Liver (tissue), 9 donors: Measurements from ENCODE around the gene GMNN. TPM values are rescaled to one million over a fixed set of nuclear protein-coding genes. Genes with fewer than 3 reads are reported as not detected.

Experiments used
- DNase-seq: peaks from one replicate; pipeline ENCODE4 v3.0.0-alpha.2; 2017; ENCODE audit warnings: low spot score
- H3K27ac ChIP-seq, 2 donors: one replicate each; pipeline ENCODE4 v1.7.0; 2013; ENCODE audit warnings: inconsistent platforms in 2 of 2, low read length in 2 of 2, control low read depth in 1 of 2, low read depth in 1 of 2, mild to moderate bottlenecking in 1 of 2
- H3K27me3 ChIP-seq, 4 donors: one replicate each; pipeline versions ENCODE4 v1.6.1 to v1.7.0; 2013; ENCODE audit warnings: low read length in 3 of 4, inconsistent platforms in 1 of 4, mild to moderate bottlenecking in 1 of 4, moderate library complexity in 1 of 4; ENCODE audit not compliant: control insufficient read depth in 4 of 4, insufficient read depth in 4 of 4
- H3K36me3 ChIP-seq, 4 donors: one replicate each; pipeline versions ENCODE4 v1.6.1 to v1.7.0; 2013; ENCODE audit warnings: low read length in 3 of 4, mild to moderate bottlenecking in 3 of 4, low read depth in 1 of 4, moderate library complexity in 1 of 4; ENCODE audit not compliant: control insufficient read depth in 4 of 4, insufficient read depth in 3 of 4
- H3K4me1 ChIP-seq, 4 donors: one replicate each; pipeline versions ENCODE4 v1.6.1 to v1.7.0; 2013; ENCODE audit warnings: low read length in 3 of 4, mild to moderate bottlenecking in 3 of 4, moderate library complexity in 1 of 4; ENCODE audit not compliant: control insufficient read depth in 4 of 4, insufficient read depth in 4 of 4
- H3K4me3 ChIP-seq, 3 donors: one replicate each; pipeline versions ENCODE4 v1.6.1 to v1.7.0; 2013; ENCODE audit warnings: low read length in 3 of 3, control low read depth in 1 of 3, low read depth in 1 of 3, mild to moderate bottlenecking in 1 of 3
- H3K9ac ChIP-seq, 2 donors: one replicate each; pipeline ENCODE4 v1.7.0; 2013; ENCODE audit warnings: low read length in 2 of 2, mild to moderate bottlenecking in 2 of 2, moderate library complexity in 2 of 2, control low read depth in 1 of 2, low read depth in 1 of 2
- H3K9me3 ChIP-seq, 4 donors: one replicate each; pipeline versions ENCODE4 v1.6.1 to v1.7.0; 2013; ENCODE audit warnings: low read length in 3 of 4; ENCODE audit not compliant: control insufficient read depth in 4 of 4
- CTCF ChIP-seq: fragments of 150-350 bp; IDR thresholded peaks from 2 replicates; pipeline ENCODE4 v1.5.1; 2017; ENCODE audit warnings: improper control_type of control experiment, low read depth, low read length; ENCODE audit not compliant: missing input control
- FOXA1 ChIP-seq: IDR thresholded peaks from 2 replicates; pipeline ENCODE4 v1.6.1; 2016; ENCODE audit warnings: antibody characterized with exemption
- FOXA2 ChIP-seq: IDR thresholded peaks from 2 replicates; pipeline ENCODE4 v1.6.1; 2016; ENCODE audit warnings: antibody characterized with exemption
- HNF4A ChIP-seq, 2 donors: conservative IDR thresholded peaks; 2 replicates each; pipeline ENCODE4 v1.6.1; 2016; ENCODE audit warnings: antibody characterized with exemption in 2 of 2, mild to moderate bottlenecking in 2 of 2
- HNF4G ChIP-seq: IDR thresholded peaks from 2 replicates; pipeline ENCODE4 v1.6.1; 2016; ENCODE audit warnings: antibody characterized with exemption
- JUND ChIP-seq, 2 donors: IDR thresholded peaks; 2 replicates each; pipeline ENCODE4 v1.6.1; 2016; ENCODE audit warnings: antibody characterized with exemption in 2 of 2
- NR2F2 ChIP-seq: IDR thresholded peaks from 2 replicates; pipeline ENCODE4 v1.6.1; 2016; ENCODE audit warnings: antibody characterized with exemption
- RAD21 ChIP-seq, 2 donors: IDR thresholded peaks; 2 replicates each; pipeline ENCODE4 v1.6.1; 2016; ENCODE audit warnings: antibody characterized with exemption in 2 of 2, mild to moderate bottlenecking in 2 of 2
- REST ChIP-seq: IDR thresholded peaks from 2 replicates; pipeline ENCODE4 v1.6.1; 2016; ENCODE audit warnings: antibody characterized with exemption, mild to moderate bottlenecking
- RXRA ChIP-seq, 2 donors: IDR thresholded peaks; 2 replicates each; pipeline ENCODE4 v1.6.1; 2017 to 2018; ENCODE audit warnings: antibody characterized with exemption in 2 of 2, mild to moderate bottlenecking in 1 of 2
- SP1 ChIP-seq: IDR thresholded peaks from 2 replicates; pipeline ENCODE4 v1.6.1; 2018; ENCODE audit warnings: antibody characterized with exemption, mild to moderate bottlenecking
- TAF1 ChIP-seq: conservative IDR thresholded peaks from 2 replicates; pipeline ENCODE4 v1.6.1; 2016; ENCODE audit warnings: antibody characterized with exemption, mild to moderate bottlenecking
- YY1 ChIP-seq: IDR thresholded peaks from 2 replicates; pipeline ENCODE4 v1.6.1; 2016; ENCODE audit warnings: antibody characterized with exemption, mild to moderate bottlenecking
- ZBTB33 ChIP-seq: IDR thresholded peaks from 2 replicates; pipeline ENCODE4 v1.6.1; 2016; ENCODE audit warnings: antibody characterized with exemption
- WGBS: extraction: QIAGEN DNeasy Blood & Tissue Kit; methylation state at CpG from one replicate; pipeline ENCODE4 v1.1.7; 2013; 5-methylcytosine and 5-hydroxymethylcytosine counted together
- polyA plus RNA-seq, 2 donors: library from polyadenylated mRNA; stranded (reverse) in 1 of 2; unstranded in 1 of 2; fragments of 200-250 nt in 1 of 2; fragments of >200 nt in 1 of 2; fragmentation: Nextera tagmentation in 1 of 2; extraction: Ambion mirVana in 1 of 2; gene quantifications; one replicate each; pipeline versions ENCODE4 v1.2.1 to v1.2.3, GENCODE V29; 2013 to 2015
- total RNA-seq, 2 donors: library from RNA; depleted of rRNA; stranded (reverse); fragments of >200 nt; gene quantifications; one replicate each; pipeline ENCODE4 v1.2.3, GENCODE V29; 2014
- donor health status: healthy.
- donor health status: healthy.
- donor health status: healthy.
- donor health status: healthy.
- donor health status: healthy.

The GMNN gene
- total and polyA plus RNA-seq, 4 donors, result 8.4 to 34.9 (median 11.0) TPM

GRCh38 chr6:24831771-24832716 is 57.3 kb downstream of the GMNN start (continued):
- TF ChIP-seq FOXA1 (no peak), RAD21 (IDR thresholded peaks at IDR 0.05) (no peak), CTCF (no peak), RXRA (IDR thresholded peaks at IDR 0.05) (no peak), FOXA2 (no peak), TAF1 (no peak), HNF4G (no peak), SP1 (no peak)

DNA sequence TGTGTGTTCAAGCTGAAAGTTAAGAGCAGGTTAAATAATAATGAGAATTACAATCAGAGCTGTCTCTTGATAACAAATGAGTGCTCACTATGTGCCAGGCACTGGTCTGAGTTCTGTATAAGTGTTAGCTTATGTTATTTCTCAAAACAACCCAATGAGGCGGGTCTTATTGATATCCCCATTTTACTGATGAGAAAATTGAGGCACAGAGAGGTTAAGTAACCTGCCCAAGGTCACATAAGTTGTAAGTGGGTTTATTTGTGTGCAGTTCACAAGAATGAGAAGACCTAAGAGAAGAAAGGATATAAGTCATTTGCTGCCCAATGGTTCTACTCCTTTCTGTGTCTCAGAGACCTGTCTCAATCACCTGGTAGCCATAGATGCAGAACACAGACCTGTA is 58.1 kb downstream of the GMNN start:
- DNase-seq, result no peak
- 95% methylated on average over 1 of the region's 1 CpG for WGBS
- Histone ChIP-seq H3K36me3 (peaks cover 0 to 1% (median 0%) of the 10 kb centered on the region in 4 donors), H3K9ac (no peak overlapping the region), H3K4me3 (no peak overlapping the region), H3K27me3 (no peaks in the 10 kb centered on the region), H3K27ac (no peak overlapping the region), H3K4me1 (no peaks in the 10 kb centered on the region), H3K9me3 (no peaks in the 10 kb centered on the region)
- TF ChIP-seq NR2F2 (no peak), YY1 (no peak), REST (no peak), HNF4G (no peak), FOXA1 (no peak), FOXA2 (no peak), HNF4A (conservative IDR thresholded peaks at IDR 0.05) (no peak)

- TF ChIP-seq JUND (IDR thresholded peaks at IDR 0.05) (no peak), HNF4G (no peak), ZBTB33 (no peak), YY1 (no peak)
- Histone ChIP-seq H3K36me3 (peaks cover 0 to 1% (median 0%) of the 10 kb centered on the region in 4 donors), H3K4me3 (no peak overlapping the region), H3K9ac (no peak overlapping the region), H3K27me3 (no peaks in the 10 kb centered on the region), H3K9me3 (no peaks in the 10 kb centered on the region), H3K27ac (no peak overlapping the region), H3K4me1 (no peaks in the 10 kb centered on the region)
- no peak for DNase-seq
- 95% methylated on average over 4 of the region's 4 CpGs for WGBS
Observed at GRCh38 chr6:24833711-24834386, 59.1 kb downstream of the GMNN start.
